Smooth muscle cell (in vitro differentiated cells): ENCODE measurements around the gene NEU2. TPM values are rescaled to one million over a fixed set of nuclear protein-coding genes. Genes with fewer than 3 reads are reported as not detected.
"Not testable (repeated sequence)": the region's sequence is repeated elsewhere in the genome, so short reads cannot be mapped to it uniquely, and the experiment has no call there.

Experiments
- DNase-seq: peaks from one replicate; lab custom pipeline; 2025; ENCODE audit not compliant: unreplicated experiment; lab: John Stamatoyannopoulos, UW
- H2AFZ ChIP-seq: fragments of 200-600 bp; sonication (generic); 2 replicates; pipeline ENCODE4 v1.6.0; 2016; ENCODE audit warnings: antibody characterized with exemption, low read depth, mild to moderate bottlenecking
- H3F3A ChIP-seq: fragments of 200-600 bp; sonication (generic); 2 replicates; pipeline ENCODE4 v1.6.0; 2017; ENCODE audit warnings: antibody characterized with exemption, low read depth
- H3K27ac ChIP-seq: fragments of 200-600 bp; sonication (generic); 2 replicates; pipeline ENCODE4 v1.5.1; 2016; ENCODE audit warnings: low read depth, mild to moderate bottlenecking
- H3K27me3 ChIP-seq: fragments of 200-600 bp; sonication (generic); 2 replicates; pipeline ENCODE4 v1.6.1; 2016; ENCODE audit warnings: low read depth, mild to moderate bottlenecking
- H3K36me3 ChIP-seq: fragments of 200-600 bp; sonication (generic); 2 replicates; pipeline ENCODE4 v1.5.1; 2016; ENCODE audit warnings: low read depth
- H3K4me1 ChIP-seq: fragments of 200-600 bp; sonication (generic); 2 replicates; pipeline ENCODE4 v1.5.1; 2016; ENCODE audit warnings: low read depth
- H3K4me2 ChIP-seq: fragments of 200-600 bp; sonication (generic); 2 replicates; pipeline ENCODE4 v1.6.0; 2016; ENCODE audit warnings: mild to moderate bottlenecking
- H3K4me3 ChIP-seq: fragments of 200-600 bp; sonication (generic); 2 replicates; pipeline ENCODE4 v1.5.1; 2016; ENCODE audit warnings: mild to moderate bottlenecking
- H3K79me2 ChIP-seq: fragments of 200-600 bp; sonication (generic); 2 replicates; pipeline ENCODE4 v1.6.0; 2016; ENCODE audit warnings: low read depth, mild to moderate bottlenecking
- H3K9ac ChIP-seq: fragments of 200-600 bp; sonication (generic); 2 replicates; pipeline ENCODE4 v1.6.0; 2016; ENCODE audit warnings: low read depth
- H3K9me3 ChIP-seq: fragments of 200-600 bp; sonication (generic); replicated peaks from 2 replicates; pipeline ENCODE4 v1.5.1; 2016; ENCODE audit warnings: low read depth
- H4K20me1 ChIP-seq: fragments of 200-600 bp; sonication (generic); 2 replicates; pipeline ENCODE4 v1.6.0; 2016; ENCODE audit warnings: low read depth
- WGBS: methylation state at CpG from one replicate; pipeline ENCODE4 v1.1.7; 2016; ENCODE audit warnings: low lambda C conversion rate; 5-methylcytosine and 5-hydroxymethylcytosine counted together
- polyA plus RNA-seq: library from polyadenylated mRNA; unstranded; fragments of >200 nt; fragmentation: Nextera tagmentation; extraction: Ambion mirVana; gene quantifications from 2 replicates; pipeline ENCODE4 v1.2.1, GENCODE V29; 2016
- total RNA-seq: library from RNA; depleted of rRNA; stranded (reverse); fragments of >200 nt; gene quantifications from 2 replicates; pipeline ENCODE4 v1.2.3, GENCODE V29; 2014
- TF ChIP-seq, protein P1 (sequence below): fragments of 200-600 bp; sonication (generic); IDR thresholded peaks from 2 replicates; pipeline ENCODE4 v1.5.1; 2017; ENCODE audit warnings: borderline replicate concordance, mild to moderate bottlenecking, antibody characterized with exemption; ENCODE audit not compliant: insufficient read depth, poor library complexity, severe bottlenecking

Gene NEU2
- total and polyA plus RNA-seq, 2 experiments from 2014 or later: 0.94 TPM; not detected in 1

DNA sequence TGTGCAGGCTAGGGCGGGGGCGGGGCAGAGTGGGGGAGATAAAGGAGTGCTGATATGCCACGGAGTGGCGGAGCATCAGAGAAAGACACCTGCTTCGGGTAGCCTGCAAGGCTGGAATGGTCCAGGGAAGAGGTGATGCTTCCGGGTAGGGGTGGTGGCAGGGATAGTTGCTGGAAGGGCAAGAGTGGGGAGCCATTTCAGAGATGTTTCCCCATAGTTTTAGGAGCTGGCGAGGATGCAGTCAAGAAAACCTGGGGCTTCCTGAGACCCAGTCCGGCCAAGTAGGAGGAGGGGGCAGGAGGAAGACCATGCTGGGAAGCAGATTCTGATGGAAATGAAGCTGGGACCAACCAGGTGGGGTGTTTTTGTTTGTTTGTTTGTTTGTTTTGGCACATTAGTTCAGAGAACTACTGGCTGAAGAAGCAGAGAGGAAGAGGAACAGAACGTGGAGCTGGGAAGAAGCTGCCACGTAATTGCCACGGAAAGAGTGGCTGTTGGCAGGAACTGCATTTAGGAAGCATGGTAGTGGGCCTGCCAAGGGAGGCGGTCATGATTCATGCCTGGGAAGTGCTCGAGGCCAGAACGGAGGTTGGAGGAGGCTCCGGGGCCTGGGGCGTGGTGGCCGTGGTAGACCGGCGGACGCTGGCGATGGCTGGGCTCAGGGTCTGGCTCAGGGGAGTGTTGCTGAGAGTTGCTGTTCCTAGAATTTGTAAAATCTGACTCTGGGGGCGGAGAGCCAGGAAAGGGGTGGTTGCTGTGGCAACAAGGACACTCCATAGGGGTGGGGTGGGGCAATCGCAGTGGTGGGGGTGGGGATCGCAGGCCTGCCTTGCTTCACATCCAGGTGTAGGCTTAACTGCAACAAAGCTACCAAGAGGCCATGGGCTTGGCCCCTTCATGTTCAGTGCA is 19.0 kb downstream of the NEU2 start:
- Histone ChIP-seq H3K9me3 (no peaks in the 10 kb centered on the region), H3K4me1 (no peaks in the 10 kb centered on the region), H3K9ac (no peak overlapping the region), H3F3A (no peaks in the 10 kb centered on the region), H3K79me2 (no peaks in the 10 kb centered on the region), H4K20me1 (no peaks in the 10 kb centered on the region), H3K4me2 (no peak overlapping the region), H2AFZ (peak overlapping the region; percentile 12), H3K27ac (no peak overlapping the region), H3K36me3 (no peaks in the 10 kb centered on the region), H3K4me3 (no peak overlapping the region), H3K27me3 (no peaks in the 10 kb centered on the region)
- TF ChIP-seq, protein P1, sequence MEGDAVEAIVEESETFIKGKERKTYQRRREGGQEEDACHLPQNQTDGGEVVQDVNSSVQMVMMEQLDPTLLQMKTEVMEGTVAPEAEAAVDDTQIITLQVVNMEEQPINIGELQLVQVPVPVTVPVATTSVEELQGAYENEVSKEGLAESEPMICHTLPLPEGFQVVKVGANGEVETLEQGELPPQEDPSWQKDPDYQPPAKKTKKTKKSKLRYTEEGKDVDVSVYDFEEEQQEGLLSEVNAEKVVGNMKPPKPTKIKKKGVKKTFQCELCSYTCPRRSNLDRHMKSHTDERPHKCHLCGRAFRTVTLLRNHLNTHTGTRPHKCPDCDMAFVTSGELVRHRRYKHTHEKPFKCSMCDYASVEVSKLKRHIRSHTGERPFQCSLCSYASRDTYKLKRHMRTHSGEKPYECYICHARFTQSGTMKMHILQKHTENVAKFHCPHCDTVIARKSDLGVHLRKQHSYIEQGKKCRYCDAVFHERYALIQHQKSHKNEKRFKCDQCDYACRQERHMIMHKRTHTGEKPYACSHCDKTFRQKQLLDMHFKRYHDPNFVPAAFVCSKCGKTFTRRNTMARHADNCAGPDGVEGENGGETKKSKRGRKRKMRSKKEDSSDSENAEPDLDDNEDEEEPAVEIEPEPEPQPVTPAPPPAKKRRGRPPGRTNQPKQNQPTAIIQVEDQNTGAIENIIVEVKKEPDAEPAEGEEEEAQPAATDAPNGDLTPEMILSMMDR: no peak
- WGBS: 23% methylated on average over 24 of the region's 24 CpGs
- no peak for DNase-seq

DNA sequence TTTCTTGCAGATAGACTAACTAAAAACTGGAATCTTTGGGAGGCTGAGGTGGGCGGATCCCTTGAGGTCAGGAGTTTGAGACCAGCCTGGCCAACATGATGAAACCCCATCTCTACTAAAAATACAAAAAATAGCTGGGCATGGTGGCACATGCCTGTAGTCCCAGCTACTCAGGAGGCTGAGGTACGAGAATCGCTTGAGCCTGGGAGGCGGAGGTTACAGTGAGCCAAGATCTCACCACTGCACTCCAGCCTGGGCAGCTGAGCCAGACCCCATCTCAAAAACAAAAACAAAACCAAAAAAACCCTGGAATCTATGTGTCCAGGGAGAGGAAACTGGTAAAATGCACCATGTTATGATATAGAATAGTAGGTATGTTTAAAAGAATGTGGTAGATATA is 20.0 kb downstream of the NEU2 start:
- H3K4me2 ChIP-seq, H3K36me3 ChIP-seq, H3K79me2 ChIP-seq, H3K4me3 ChIP-seq, DNase-seq, H2AFZ ChIP-seq, H3F3A ChIP-seq, H3K9me3 ChIP-seq, H3K9ac ChIP-seq, H3K27ac ChIP-seq, H4K20me1 ChIP-seq, H3K27me3 ChIP-seq, H3K4me1 ChIP-seq: not testable (repeated sequence)
- WGBS: 94% methylated on average over 4 of the region's 4 CpGs

DNA sequence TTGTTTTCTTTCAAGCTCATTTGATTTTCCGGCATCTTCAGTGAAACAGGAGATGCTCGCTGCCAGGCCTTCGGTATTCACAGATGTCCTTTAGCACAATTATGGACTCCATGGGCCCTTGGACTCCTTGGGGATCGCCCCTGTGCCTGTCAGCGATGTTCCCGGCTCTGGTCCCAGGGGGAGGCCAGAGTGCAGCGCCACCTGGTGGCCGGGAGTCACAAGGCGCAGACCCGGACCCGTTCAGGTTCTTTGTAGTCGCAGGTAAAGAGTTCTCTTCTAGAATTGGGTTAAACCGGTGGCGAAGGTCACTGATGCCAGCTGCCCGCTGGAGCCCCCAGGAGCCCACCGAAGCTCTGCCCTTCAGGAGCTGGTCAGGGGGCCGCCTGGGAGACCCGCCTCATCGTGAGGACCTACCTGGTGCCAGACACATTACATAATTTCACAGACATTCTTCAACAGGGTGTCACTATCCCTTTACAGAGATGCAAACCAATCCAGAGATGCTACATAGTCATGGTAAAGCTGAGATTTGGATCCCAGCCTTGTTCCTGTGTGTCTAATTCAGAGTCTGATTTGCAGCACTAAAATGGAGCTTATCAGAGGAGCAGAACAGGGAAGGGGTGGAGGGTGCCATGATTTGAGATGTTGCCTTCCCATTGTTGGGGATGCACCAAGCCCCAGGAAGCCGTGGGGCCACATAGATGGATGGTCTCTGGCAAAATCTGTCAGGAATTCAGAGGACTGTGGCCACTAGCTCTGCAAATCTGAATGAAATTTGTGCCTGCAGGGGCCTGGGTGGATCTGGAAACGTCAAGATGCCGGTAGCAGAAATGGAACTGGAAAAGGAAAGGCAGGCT is 21.7 kb downstream of the NEU2 start:
- Histone ChIP-seq H3K36me3 (no peaks in the 10 kb centered on the region), H3K4me2 (peak overlapping the region; percentile 33), H3F3A (no peaks in the 10 kb centered on the region), H3K9ac (no peak overlapping the region), H2AFZ (peak overlapping the region; percentile 55), H3K27ac (no peak overlapping the region), H3K4me3 (no peak overlapping the region), H3K9me3 (no peaks in the 10 kb centered on the region), H3K4me1 (no peaks in the 10 kb centered on the region), H3K27me3 (no peaks in the 10 kb centered on the region), H3K79me2 (no peaks in the 10 kb centered on the region), H4K20me1 (no peaks in the 10 kb centered on the region)
- no peak for DNase-seq
- WGBS: 22% methylated on average over 22 of the region's 22 CpGs
- TF ChIP-seq, protein P1: peak; percentile 94

DNA sequence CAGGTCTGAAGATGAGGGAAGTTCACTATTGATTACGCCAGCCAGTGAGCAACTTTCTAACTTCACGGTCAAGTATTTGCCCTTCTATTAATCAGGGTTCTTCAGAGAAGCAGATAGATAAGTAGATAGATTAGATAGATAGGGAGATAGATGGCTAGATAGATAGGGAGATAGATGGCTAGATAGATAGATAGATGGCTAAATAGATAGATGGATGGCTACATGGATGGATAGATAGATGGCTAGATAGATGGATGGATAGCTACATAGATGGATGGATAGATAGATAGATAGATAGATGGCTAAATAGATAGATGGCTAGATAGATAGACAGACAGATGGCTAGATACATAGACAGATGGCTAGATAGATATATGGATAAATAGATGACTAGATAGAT is 22.9 kb downstream of the NEU2 start:
- H3K4me1 ChIP-seq: no peaks in the 10 kb centered on the region

More for the DNA sequence above, 22.9 kb downstream of the NEU2 start:
- H3K27ac ChIP-seq: no peak overlapping the region
- no peak overlapping the region for H3K9ac ChIP-seq
- no peaks in the 10 kb centered on the region for H3K79me2 ChIP-seq
- no peak overlapping the region for H2AFZ ChIP-seq
- H4K20me1 ChIP-seq: no peaks in the 10 kb centered on the region
- TF ChIP-seq, protein P1: no peak
- no peaks in the 10 kb centered on the region for H3K27me3 ChIP-seq
- no peaks in the 10 kb centered on the region for H3F3A ChIP-seq
- H3K36me3 ChIP-seq: no peaks in the 10 kb centered on the region
- H3K4me2 ChIP-seq: no peak overlapping the region
- H3K9me3 ChIP-seq: no peaks in the 10 kb centered on the region
- no peak overlapping the region for H3K4me3 ChIP-seq
- no peak for DNase-seq
- 92% methylated on average over 2 of the region's 2 CpGs for WGBS
